ENCODE data around the gene CSMD2.

Gene CSMD2

DNA sequence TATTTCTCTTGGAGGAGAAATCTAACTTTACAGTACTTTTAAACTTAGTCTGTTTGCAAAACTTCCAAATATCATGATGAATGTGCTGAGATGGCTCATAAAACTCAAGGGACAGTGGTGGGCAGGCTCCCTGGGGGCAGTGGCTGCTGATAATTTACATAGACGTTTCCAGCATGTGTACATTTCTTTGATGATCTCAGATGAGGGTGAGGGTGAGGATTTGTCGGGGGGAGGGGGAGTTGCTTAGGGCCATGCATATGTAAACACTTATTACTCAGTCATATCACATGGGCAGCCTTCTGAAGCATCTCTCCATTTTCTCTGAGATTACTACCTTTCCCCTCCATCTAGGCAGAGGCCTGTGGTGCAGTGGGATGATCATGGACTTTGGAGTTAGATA is 454.1 kb downstream of the CSMD2 start:
- no peak overlapping the region for H3K9ac ChIP-seq (ENCODE audit: low read length in 2 of 2)
- no peaks in the 10 kb centered on the region for H3K9me3 ChIP-seq (ENCODE audit: control insufficient read depth in 2 of 2, low read length in 2 of 2)
- H3K27me3 ChIP-seq (ENCODE audit: control insufficient read depth in 1 of 2, insufficient read depth in 2 of 2, low read length in 2 of 2) = peaks cover 7 to 18% of the 10 kb centered on the region in 2 donors

DNA sequence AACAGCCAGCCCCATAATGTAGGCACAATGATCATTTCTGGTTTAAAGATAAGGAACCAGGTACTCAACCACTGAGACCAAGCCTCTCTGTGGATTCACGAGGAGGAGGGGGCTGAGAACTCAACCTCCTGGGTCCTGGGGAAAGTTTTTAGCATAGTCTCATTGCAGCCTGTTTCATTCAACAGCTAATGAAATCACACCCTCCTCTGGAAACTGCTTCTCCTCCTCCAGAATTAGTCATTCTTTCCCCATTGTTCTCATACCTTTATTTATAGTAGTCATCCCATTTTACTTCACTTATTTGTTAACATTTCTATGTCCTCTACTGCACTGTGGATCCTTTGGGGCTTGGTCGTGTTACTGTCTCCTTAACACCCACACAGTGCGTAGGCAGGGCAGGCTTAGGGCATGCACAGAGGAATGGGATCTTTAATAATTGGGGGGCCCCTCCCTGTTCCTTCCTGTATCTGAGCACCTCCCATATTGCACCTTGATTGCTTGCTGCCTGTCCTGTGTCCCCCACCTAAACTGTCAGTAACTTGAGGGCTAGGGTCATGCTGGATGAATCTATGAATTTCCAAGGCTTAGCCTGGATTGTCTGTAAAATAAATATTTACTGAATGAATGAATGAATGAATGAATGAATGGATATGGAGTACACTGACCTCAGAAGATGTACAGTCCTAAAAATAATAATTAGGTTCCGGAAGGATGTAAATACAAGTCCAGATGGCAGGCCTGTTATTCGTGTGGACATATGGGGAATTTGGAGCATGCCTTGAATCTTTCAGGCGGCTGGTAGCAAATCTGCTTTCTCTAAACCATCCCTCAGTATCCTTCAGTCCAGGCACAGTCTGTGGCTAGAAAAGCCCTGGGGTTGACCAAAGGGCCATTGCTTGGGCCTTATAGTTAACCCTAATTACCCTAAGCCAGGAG is 455.0 kb downstream of the CSMD2 start:
- Histone ChIP-seq H3K4me1 (ENCODE audit: control insufficient read depth, insufficient read depth, low read length) (no peaks in the 10 kb centered on the region), H3K27me3 (ENCODE audit: control insufficient read depth in 1 of 2, insufficient read depth in 2 of 2, low read length in 2 of 2) (peaks cover 7 to 15% of the 10 kb centered on the region in 2 donors), H3K9ac (ENCODE audit: low read length in 2 of 2) (no peak overlapping the region), H3K27ac (ENCODE audit: low read length) (no peak overlapping the region), H3K36me3 (ENCODE audit: control insufficient read depth in 2 of 2, insufficient read depth in 2 of 2, low read length in 2 of 2) (no peaks in the 10 kb centered on the region), H3K4me3 (ENCODE audit: low read length in 2 of 2) (no peak overlapping the region), H3K9me3 (ENCODE audit: control insufficient read depth in 2 of 2, low read length in 2 of 2) (no peaks in the 10 kb centered on the region)

More for the DNA sequence above, 454.1 kb downstream of the CSMD2 start:
- no peaks in the 10 kb centered on the region for H3K4me1 ChIP-seq (ENCODE audit: control insufficient read depth, insufficient read depth, low read length)
- no peak overlapping the region for H3K4me3 ChIP-seq (ENCODE audit: low read length in 2 of 2)
- H3K36me3 ChIP-seq (ENCODE audit: control insufficient read depth in 2 of 2, insufficient read depth in 2 of 2, low read length in 2 of 2) = no peaks in the 10 kb centered on the region
- no peak overlapping the region for H3K27ac ChIP-seq (ENCODE audit: low read length)

DNA sequence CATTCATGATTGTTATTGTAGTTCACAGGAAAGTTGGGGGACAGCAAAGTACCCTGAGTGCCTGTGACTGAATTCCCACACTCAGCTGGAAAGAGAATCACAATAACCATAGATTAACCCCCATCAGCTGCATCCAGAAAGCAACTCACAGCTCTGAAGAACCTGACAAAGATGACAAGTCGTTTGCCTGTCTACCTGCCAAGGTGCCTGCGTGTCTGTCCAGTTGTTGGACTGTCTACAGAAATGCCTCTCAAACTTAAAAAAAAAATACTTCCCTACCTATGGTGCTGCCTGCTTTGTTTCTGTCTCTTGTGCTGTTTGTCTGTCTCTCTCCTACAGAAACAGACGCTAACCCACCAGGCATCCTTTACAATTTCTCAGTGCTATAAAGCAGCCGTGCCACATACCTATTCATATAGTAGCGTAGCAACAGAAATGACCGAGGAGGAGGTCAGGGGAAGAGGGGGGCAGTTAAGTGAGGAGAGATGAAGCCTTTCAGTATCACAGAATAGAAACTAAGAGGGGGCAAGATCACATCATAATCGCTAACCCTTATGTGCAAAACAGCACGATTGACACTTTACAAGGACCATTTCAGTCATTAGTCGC is 455.8 kb downstream of the CSMD2 start:
- H3K36me3 ChIP-seq (ENCODE audit: control insufficient read depth in 2 of 2, insufficient read depth in 2 of 2, low read length in 2 of 2) = no peaks in the 10 kb centered on the region
- no peak overlapping the region for H3K4me3 ChIP-seq (ENCODE audit: low read length in 2 of 2)
- H3K4me1 ChIP-seq (ENCODE audit: control insufficient read depth, insufficient read depth, low read length) = no peaks in the 10 kb centered on the region
- H3K27ac ChIP-seq (ENCODE audit: low read length) = no peak overlapping the region
- no peak overlapping the region for H3K9ac ChIP-seq (ENCODE audit: low read length in 2 of 2)
- H3K27me3 ChIP-seq (ENCODE audit: control insufficient read depth in 1 of 2, insufficient read depth in 2 of 2, low read length in 2 of 2) = peaks cover 7 to 15% of the 10 kb centered on the region in 2 donors
- no peaks in the 10 kb centered on the region for H3K9me3 ChIP-seq (ENCODE audit: control insufficient read depth in 2 of 2, low read length in 2 of 2)

DNA sequence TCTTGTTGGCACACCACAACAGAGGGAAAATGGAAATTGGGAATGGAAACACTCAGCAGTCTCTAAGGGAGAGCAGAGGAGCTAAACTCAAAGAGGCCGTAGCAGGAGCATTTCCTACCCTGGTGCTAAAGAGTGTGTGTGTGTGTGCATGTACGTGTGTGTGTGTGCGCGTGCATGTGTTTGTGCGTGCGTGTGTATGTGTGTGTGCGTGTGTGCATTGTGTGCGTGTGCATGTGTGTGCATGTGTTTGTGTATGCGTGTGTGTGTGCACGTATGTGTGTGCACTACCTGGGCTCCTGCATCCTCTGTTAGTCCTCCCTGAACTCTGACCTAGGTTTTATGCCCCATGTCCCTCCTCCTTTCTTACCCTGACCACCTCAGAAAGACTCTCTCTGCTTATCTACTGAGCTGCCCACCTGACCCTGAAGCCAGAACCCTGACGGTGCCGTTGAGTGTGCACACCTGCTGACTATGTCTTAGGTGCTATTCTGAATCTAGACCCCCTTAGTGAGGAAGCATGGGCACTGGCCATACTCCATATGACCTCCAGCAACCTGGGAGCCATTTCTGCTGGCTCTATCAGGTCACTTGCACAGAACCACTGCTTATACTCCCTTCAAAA is 458.3 kb downstream of the CSMD2 start:
- Histone ChIP-seq H3K27ac (ENCODE audit: low read length) (no peak overlapping the region), H3K36me3 (ENCODE audit: control insufficient read depth in 2 of 2, insufficient read depth in 2 of 2, low read length in 2 of 2) (no peaks in the 10 kb centered on the region), H3K9me3 (ENCODE audit: control insufficient read depth in 2 of 2, low read length in 2 of 2) (no peaks in the 10 kb centered on the region), H3K9ac (ENCODE audit: low read length in 2 of 2) (no peak overlapping the region), H3K27me3 (ENCODE audit: control insufficient read depth in 1 of 2, insufficient read depth in 2 of 2, low read length in 2 of 2) (peaks cover 4 to 8% of the 10 kb centered on the region in 2 donors), H3K4me1 (ENCODE audit: control insufficient read depth, insufficient read depth, low read length) (no peaks in the 10 kb centered on the region), H3K4me3 (ENCODE audit: low read length in 2 of 2) (no peak overlapping the region)

DNA sequence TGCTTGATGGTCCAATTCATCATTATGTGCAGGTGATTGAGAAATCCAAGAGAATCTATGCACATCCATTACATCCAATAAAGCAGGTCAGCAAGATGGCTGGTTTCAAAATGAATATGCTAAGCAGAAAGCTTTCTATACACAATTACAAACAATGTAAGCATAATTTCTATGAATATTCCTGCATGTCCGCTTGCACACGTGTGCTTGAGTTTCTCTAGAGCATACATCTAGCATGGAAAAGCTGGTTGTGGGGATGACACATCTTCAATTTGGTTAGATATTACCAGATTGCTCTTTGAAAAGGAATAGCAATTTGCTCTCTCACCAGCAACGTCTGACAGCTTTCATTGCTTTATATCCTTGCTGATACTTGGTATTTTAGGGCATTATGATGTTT is 461.6 kb downstream of the CSMD2 start:
- no peaks in the 10 kb centered on the region for H3K9me3 ChIP-seq (ENCODE audit: control insufficient read depth in 2 of 2, low read length in 2 of 2)
- H3K9ac ChIP-seq (ENCODE audit: low read length in 2 of 2) = no peak overlapping the region
- H3K27me3 ChIP-seq (ENCODE audit: control insufficient read depth in 1 of 2, insufficient read depth in 2 of 2, low read length in 2 of 2) = peaks cover 3 to 4% of the 10 kb centered on the region in 2 donors
- H3K4me3 ChIP-seq (ENCODE audit: low read length in 2 of 2) = no peak overlapping the region
- H3K27ac ChIP-seq (ENCODE audit: low read length) = no peak overlapping the region
- H3K36me3 ChIP-seq (ENCODE audit: control insufficient read depth in 2 of 2, insufficient read depth in 2 of 2, low read length in 2 of 2) = no peaks in the 10 kb centered on the region
- H3K4me1 ChIP-seq (ENCODE audit: control insufficient read depth, insufficient read depth, low read length) = no peaks in the 10 kb centered on the region

DNA sequence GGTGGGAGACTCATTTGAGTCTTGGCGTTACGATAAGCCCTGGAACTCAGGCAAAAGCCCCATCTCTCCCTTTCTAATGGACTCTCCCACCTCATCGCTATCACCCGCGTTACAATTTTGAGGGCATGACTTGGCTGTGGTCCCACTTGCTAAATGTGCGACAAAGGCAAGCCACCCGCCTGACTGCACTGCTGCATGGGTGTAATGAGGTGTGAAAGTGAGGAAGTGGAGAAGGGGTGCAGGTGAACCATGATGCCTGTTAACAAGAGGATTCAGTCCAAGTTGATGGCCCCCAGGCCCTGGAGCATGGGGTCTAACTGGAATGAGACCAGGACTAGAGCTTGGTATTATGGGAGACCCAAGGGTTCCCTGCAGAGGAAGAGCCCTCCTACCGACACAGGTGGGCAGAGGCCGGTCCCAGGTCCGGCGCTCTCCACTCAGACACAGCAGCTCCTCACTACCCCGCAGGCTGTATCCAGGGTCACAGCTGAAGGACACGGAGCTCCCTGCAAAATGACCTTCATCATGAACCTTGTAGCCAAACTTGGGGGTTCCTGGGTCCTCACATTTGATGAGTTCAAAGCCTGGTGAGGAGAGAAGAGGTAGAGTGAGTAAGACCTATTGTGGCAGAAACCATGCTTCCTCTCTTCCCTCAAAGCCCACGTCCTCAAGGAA is 466.5 kb downstream of the CSMD2 start:
- Histone ChIP-seq H3K4me1 (ENCODE audit: control insufficient read depth, insufficient read depth, low read length) (no peaks in the 10 kb centered on the region), H3K27ac (ENCODE audit: low read length) (no peak overlapping the region), H3K36me3 (ENCODE audit: control insufficient read depth in 2 of 2, insufficient read depth in 2 of 2, low read length in 2 of 2) (no peaks in the 10 kb centered on the region), H3K9me3 (ENCODE audit: control insufficient read depth in 2 of 2, low read length in 2 of 2) (no peaks in the 10 kb centered on the region), H3K27me3 (ENCODE audit: control insufficient read depth in 1 of 2, insufficient read depth in 2 of 2, low read length in 2 of 2) (peaks cover 0 to 11% of the 10 kb centered on the region in 2 donors), H3K9ac (ENCODE audit: low read length in 2 of 2) (no peak overlapping the region), H3K4me3 (ENCODE audit: low read length in 2 of 2) (no peak overlapping the region)

DNA sequence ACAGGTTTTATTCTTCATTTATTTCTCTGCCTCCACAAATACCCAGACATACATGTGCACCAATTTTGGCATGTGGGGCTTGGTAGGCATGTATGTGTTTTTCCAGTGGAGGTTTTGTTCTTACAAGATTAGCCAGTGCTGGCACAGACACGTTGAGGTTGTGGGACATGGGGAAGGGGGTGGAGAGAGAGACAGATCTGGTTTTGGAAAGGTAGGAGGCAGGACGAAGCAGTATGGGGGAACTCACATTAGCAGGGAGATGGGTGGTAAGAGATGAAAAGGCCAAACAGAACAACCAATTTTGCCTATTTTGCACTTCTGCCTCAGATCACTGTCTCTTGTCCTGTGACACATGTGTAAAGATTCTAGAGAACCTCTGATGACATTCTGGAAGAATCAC is 467.2 kb downstream of the CSMD2 start:
- H3K9ac ChIP-seq (ENCODE audit: low read length in 2 of 2) = no peak overlapping the region
- H3K9me3 ChIP-seq (ENCODE audit: control insufficient read depth in 2 of 2, low read length in 2 of 2) = no peaks in the 10 kb centered on the region
- peaks cover 0 to 11% of the 10 kb centered on the region in 2 donors for H3K27me3 ChIP-seq (ENCODE audit: control insufficient read depth in 1 of 2, insufficient read depth in 2 of 2, low read length in 2 of 2)
- H3K4me3 ChIP-seq (ENCODE audit: low read length in 2 of 2) = no peak overlapping the region
- no peaks in the 10 kb centered on the region for H3K36me3 ChIP-seq (ENCODE audit: control insufficient read depth in 2 of 2, insufficient read depth in 2 of 2, low read length in 2 of 2)
- H3K27ac ChIP-seq (ENCODE audit: low read length) = no peak overlapping the region
- H3K4me1 ChIP-seq (ENCODE audit: control insufficient read depth, insufficient read depth, low read length) = no peaks in the 10 kb centered on the region

DNA sequence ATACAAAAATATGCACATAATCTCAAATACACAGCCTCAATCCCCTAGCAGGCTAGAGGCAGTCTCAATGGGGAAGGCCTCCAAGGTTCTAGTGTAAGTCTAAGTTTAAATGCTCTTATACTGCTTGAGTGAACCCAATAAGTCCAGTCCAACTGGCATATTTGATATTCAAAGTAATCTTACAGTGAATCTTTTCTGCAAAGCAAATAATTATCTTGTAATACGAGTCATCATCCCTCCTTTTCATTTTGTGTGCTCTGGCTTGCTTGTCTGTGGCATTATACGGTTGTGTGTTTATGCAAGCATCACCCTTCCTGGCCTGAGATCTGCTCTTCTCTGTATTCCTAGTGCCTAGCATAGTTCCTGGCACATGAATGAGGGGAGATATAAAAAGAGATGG is 468.1 kb downstream of the CSMD2 start:
- Histone ChIP-seq H3K4me1 (ENCODE audit: control insufficient read depth, insufficient read depth, low read length) (no peaks in the 10 kb centered on the region), H3K4me3 (ENCODE audit: low read length in 2 of 2) (no peak overlapping the region), H3K9me3 (ENCODE audit: control insufficient read depth in 2 of 2, low read length in 2 of 2) (no peaks in the 10 kb centered on the region), H3K27ac (ENCODE audit: low read length) (no peak overlapping the region), H3K9ac (ENCODE audit: low read length in 2 of 2) (no peak overlapping the region), H3K27me3 (ENCODE audit: control insufficient read depth in 1 of 2, insufficient read depth in 2 of 2, low read length in 2 of 2) (peaks cover 0 to 11% of the 10 kb centered on the region in 2 donors), H3K36me3 (ENCODE audit: control insufficient read depth in 2 of 2, insufficient read depth in 2 of 2, low read length in 2 of 2) (no peaks in the 10 kb centered on the region)

DNA sequence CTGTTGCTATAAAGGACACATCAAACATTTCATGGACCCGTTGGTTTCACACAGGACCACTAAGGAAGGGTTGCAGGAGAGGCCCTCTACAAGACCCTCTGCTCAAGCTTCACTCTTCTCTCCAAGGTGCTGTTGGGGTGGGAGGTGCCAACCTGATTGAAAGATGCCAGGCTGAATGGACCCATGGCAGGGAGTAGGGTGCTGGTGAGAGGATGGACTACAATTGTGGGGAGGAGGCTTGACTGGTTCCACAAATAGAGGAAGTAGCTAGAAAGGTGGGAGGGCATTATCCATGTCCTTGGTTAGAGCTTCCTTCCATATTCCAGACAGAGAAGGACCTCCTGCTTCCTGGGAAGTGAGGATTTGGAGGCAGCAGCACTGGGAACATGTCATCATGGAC is 468.7 kb downstream of the CSMD2 start:
- Histone ChIP-seq H3K4me3 (ENCODE audit: low read length in 2 of 2) (no peak overlapping the region), H3K9ac (ENCODE audit: low read length in 2 of 2) (no peak overlapping the region), H3K4me1 (ENCODE audit: control insufficient read depth, insufficient read depth, low read length) (no peaks in the 10 kb centered on the region), H3K27ac (ENCODE audit: low read length) (no peak overlapping the region), H3K36me3 (ENCODE audit: control insufficient read depth in 2 of 2, insufficient read depth in 2 of 2, low read length in 2 of 2) (no peaks in the 10 kb centered on the region), H3K27me3 (ENCODE audit: control insufficient read depth in 1 of 2, insufficient read depth in 2 of 2, low read length in 2 of 2) (peaks cover 0 to 11% of the 10 kb centered on the region in 2 donors), H3K9me3 (ENCODE audit: control insufficient read depth in 2 of 2, low read length in 2 of 2) (no peaks in the 10 kb centered on the region)
